GM18526 (cell line): ENCODE data around the gene SPINT1.
A peak's percentile ranks its signal among the peaks of the same experiment; 100 is the strongest.

Experiments
- POLR2A ChIP-seq: IDR thresholded peaks from 3 replicates; pipeline ENCODE4 v1.6.1; 2011; ENCODE audit not compliant: insufficient read length; ENCODE audit errors: extremely low read depth

Gene SPINT1

DNA sequence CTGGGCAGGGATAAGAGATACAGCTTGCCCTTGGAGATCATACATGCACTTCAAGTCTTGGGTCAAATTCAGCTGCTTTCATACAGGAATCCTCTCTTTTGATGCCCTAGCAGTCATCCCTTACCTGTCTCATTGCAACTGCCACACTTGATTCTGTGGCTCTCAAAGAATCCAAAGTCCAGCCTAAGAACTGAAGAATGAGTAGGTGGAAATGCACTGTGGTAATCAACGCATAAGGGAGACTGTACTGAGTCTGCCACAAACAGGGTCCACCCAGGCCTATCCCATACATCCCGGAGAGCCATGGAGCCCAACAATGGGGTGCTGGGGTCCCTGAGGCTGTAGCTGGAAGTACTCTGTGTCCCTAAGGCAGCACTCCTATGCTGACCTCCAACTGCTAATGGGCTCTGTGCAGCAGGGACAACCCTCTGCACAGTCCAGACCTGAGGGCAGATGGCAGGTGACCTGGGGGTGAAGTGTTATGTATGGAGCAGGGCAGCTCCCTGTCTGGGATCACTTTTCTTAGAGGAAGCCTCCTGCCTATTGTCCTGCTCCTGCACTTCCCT, 48.7 kb downstream of the SPINT1 start:
- TF ChIP-seq POLR2A = no peak

- TF ChIP-seq POLR2A = no peak
Observed at GRCh38 chr15:40893019-40893670, 49.3 kb downstream of the SPINT1 start.

- TF ChIP-seq POLR2A = peak; percentile 63
Observed at GRCh38 chr15:40893733-40894680, 50.2 kb downstream of the SPINT1 start, which contains the start of gene VPS18. Gene VPS18 (plus strand): TSS chr15:40894450. CDS start chr15:40894769, 319 bp downstream.

DNA sequence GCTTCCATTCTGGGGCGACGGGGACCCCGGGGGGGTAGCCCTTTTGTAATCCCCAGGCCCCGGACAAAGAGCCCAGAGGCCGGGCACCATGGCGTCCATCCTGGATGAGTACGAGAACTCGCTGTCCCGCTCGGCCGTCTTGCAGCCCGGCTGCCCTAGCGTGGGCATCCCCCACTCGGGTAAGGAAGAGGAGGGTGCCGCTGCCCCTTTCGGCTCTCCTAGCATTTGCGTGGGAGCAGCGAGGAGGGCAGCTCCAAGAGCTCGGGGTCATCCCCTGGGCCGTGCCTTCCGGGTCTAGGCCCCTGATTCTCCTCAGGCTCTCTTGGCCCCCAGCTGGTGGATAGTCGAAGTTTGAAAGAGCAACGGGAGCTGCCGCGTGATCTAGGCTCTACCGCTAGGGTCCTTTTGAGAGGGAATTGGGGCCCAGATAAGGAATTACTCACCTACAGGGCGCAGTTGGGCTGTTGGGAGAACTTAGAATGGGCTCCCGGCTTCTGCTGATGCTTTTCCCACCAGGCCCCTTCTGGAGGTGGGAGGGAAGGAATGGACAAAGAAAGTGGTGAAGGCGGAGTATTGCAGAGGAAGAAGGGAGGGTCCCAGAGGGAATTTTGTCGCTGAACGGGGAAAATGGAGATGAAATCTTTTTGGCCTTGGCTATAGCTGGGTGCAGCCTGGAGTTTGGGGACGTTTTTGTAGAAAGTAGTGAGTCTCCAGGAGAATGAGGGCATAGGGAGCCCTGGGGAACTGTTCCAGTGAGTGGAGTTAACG, 51.0 kb downstream of the SPINT1 start:
- TF ChIP-seq POLR2A = no peak

DNA sequence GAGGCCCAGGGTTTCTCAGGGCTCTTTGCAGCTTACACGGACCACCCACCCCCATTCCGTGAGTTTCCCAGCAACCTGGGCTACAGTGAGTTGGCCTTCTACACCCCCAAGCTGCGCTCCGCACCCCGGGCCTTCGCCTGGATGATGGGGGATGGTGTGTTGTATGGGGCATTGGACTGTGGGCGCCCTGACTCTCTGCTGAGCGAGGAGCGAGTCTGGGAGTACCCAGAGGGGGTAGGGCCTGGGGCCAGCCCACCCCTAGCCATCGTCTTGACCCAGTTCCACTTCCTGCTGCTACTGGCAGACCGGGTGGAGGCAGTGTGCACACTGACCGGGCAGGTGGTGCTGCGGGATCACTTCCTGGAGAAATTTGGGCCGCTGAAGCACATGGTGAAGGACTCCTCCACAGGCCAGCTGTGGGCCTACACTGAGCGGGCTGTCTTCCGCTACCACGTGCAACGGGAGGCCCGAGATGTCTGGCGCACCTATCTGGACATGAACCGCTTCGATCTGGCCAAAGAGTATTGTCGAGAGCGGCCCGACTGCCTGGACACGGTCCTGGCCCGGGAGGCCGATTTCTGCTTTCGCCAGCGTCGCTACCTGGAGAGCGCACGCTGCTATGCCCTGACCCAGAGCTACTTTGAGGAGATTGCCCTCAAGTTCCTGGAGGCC, 55.8 kb downstream of the SPINT1 start:
- TF ChIP-seq POLR2A = no peak

- TF ChIP-seq POLR2A = no peak
Observed at GRCh38 chr15:40900256-40901052, 56.6 kb downstream of the SPINT1 start.

DNA sequence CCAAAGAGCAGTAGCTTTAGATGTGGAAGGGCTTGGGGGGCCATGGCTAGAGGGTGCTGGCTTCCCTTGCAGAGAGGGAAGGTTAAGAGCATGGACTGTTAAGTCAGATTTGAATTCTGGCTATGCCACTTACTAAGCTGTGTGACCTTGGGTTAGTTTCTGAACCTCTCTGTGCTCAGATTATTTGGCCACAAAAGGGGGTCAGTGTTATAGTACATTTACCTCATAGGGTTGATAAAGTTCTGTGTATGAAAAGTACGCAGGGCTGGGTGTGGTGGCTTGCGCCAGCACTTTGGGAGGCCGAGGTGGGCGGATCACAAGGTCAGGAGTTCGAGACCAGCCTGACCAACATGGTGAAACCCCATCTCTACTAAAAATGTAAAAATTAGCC, 57.2 kb downstream of the SPINT1 start:
- TF ChIP-seq POLR2A = no peak

- TF ChIP-seq POLR2A = no peak
Observed at GRCh38 chr15:40902605-40903561, 59.0 kb downstream of the SPINT1 start.

DNA sequence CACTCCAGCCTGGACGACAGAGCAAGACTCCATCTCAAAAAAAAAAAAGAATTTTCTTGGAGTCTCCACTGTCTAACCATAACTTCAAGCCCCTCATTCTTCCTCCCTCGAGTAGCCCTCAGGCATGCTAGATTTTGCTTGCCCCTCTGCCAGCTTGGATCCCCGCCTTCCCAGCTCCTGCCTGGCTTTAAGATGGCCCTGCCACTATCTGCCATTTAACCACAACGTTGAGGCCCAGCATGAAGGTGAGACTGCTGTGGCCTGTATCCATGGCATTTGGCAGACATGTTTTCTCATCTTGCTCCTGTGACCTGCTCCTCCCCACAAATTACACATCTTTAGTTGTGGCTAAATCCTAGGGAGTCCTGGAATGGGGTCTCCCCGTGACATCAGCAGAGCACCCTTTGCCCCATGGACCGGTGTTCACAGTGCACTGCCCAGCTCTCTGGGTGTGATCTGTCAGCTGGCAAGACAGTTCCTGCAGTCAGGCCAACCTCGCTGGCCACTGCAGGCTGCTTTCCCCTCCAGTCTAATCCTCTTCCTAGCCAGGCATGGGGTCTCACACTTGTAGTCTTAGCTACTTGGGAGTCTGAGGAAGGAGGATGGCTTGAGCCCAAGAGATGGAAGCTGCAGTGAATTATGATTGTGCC, 60.8 kb downstream of the SPINT1 start:
- no peak for TF ChIP-seq POLR2A

- no peak for TF ChIP-seq POLR2A
Observed at GRCh38 chr15:40906091-40906990, 62.5 kb downstream of the SPINT1 start.
